Cardiac fibroblast (primary cell): ENCODE measurements around the gene CEACAM6.

ENCODE experiments used
- DNase-seq, 2 donors: peaks; one replicate each; pipeline versions ENCODE4 v3.0.0 to v3.0.0-alpha.2; 2010; ENCODE audit warnings: low read depth in 2 of 2
- H3K4me3 ChIP-seq, 2 donors: replicated peaks in 1 of 2; 1 replicate in 1 of 2; 2 replicates in 1 of 2; pipeline ENCODE4 v1.5.1; 2011; ENCODE audit warnings: low read depth in 2 of 2, low read length in 2 of 2, mild to moderate bottlenecking in 2 of 2, moderate library complexity in 1 of 2
- CTCF ChIP-seq: IDR thresholded peaks from one replicate; pipeline ENCODE4 v1.5.1; 2011; ENCODE audit warnings: low read depth, mild to moderate bottlenecking, low read length, inconsistent platforms

CEACAM6 gene

GRCh38 chr19:41735071-41735600 is 20.2 kb upstream of the CEACAM6 start:
- DNase-seq = no peak
- no peak for TF ChIP-seq CTCF
- no peak overlapping the region for H3K4me3 ChIP-seq

GRCh38 chr19:41739361-41739760 is 16.0 kb upstream of the CEACAM6 start:
- no peak overlapping the region for H3K4me3 ChIP-seq
- no peak for TF ChIP-seq CTCF
- no peak for DNase-seq

GRCh38 chr19:41740415-41741243 is 14.7 kb upstream of the CEACAM6 start:
- no peak overlapping the region for H3K4me3 ChIP-seq
- no peak for DNase-seq
- TF ChIP-seq CTCF = no peak

GRCh38 chr19:41741244-41741554 is 14.1 kb upstream of the CEACAM6 start:
- H3K4me3 ChIP-seq = no peak overlapping the region
- TF ChIP-seq CTCF = no peak
- no peak for DNase-seq

- DNase-seq = no peak
- H3K4me3 ChIP-seq = no peak overlapping the region
- no peak for TF ChIP-seq CTCF
Observed at GRCh38 chr19:41744850-41745249, 10.5 kb upstream of the CEACAM6 start.

GRCh38 chr19:41745756-41746155 is 9.6 kb upstream of the CEACAM6 start:
- TF ChIP-seq CTCF = no peak
- no peak overlapping the region for H3K4me3 ChIP-seq

More at GRCh38 chr19:41745756-41746155, 9.6 kb upstream of the CEACAM6 start:
- no peak for DNase-seq
